Stimulated activated naive CD8-positive, alpha-beta T cell treated with anti-CD3 and anti-CD28 coated beads, Interleukin-15, Interleukin-2, amounts not matched to agents 100 U/mL and 50 U/mL, for 24 hours (primary cell): Measurements from ENCODE around the gene MOB3B.

Source experiments
- ATAC-seq: fragments of 150-1000 bp; cut with Tn5 transposase; one replicate; pipeline ENCODE4 v1.10.0; 2021
- DNase-seq: peaks from one replicate; pipeline ENCODE4 v3.0.0; 2021

MOB3B gene

GRCh38 chr9:27445057-27445595 lies 84.5 kb downstream of the MOB3B start:
- ATAC-seq (no peak), DNase-seq (no peak)

GRCh38 chr9:27442464-27442863 lies 87.2 kb downstream of the MOB3B start:
- ATAC-seq (no peak), DNase-seq (no peak)

GRCh38 chr9:27441741-27442070 lies 87.9 kb downstream of the MOB3B start:
- ATAC-seq (peak; percentile 79), DNase-seq (no peak)

- no peak for ATAC-seq
- no peak for DNase-seq
These were observed 88.5 kb downstream of the MOB3B start for GRCh38 chr9:27440888-27441740.

- no peak for ATAC-seq
These were observed 91.1 kb downstream of the MOB3B start for GRCh38 chr9:27438522-27438921.

GRCh38 chr9:27437652-27438373 lies 91.8 kb downstream of the MOB3B start:
- DNase-seq, result no peak
- ATAC-seq, result no peak

More at GRCh38 chr9:27438522-27438921, 91.1 kb downstream of the MOB3B start:
- DNase-seq, result no peak

- ATAC-seq (no peak), DNase-seq (no peak)
These were observed 93.4 kb downstream of the MOB3B start for GRCh38 chr9:27436234-27436633.

GRCh38 chr9:27433631-27434325 lies 95.8 kb downstream of the MOB3B start:
- no peak for ATAC-seq
- no peak for DNase-seq

GRCh38 chr9:27432308-27432707 lies 97.3 kb downstream of the MOB3B start:
- DNase-seq, result no peak

GRCh38 chr9:27431543-27432147 lies 98.0 kb downstream of the MOB3B start:
- DNase-seq (no peak), ATAC-seq (no peak)

More at GRCh38 chr9:27432308-27432707, 97.3 kb downstream of the MOB3B start:
- no peak for ATAC-seq

- DNase-seq (no peak), ATAC-seq (no peak)
These were observed 98.7 kb downstream of the MOB3B start for GRCh38 chr9:27430750-27431535.

GRCh38 chr9:27429917-27430316 lies 99.7 kb downstream of the MOB3B start:
- ATAC-seq (no peak), DNase-seq (no peak)

GRCh38 chr9:27429436-27429835 lies 100.2 kb downstream of the MOB3B start:
- no peak for ATAC-seq
- DNase-seq, result no peak

GRCh38 chr9:27428551-27428950 lies 101.1 kb downstream of the MOB3B start:
- no peak for DNase-seq
- no peak for ATAC-seq

- ATAC-seq (no peak), DNase-seq (no peak)
These were observed 102.4 kb downstream of the MOB3B start for GRCh38 chr9:27427272-27427643.

- DNase-seq, result no peak
These were observed 102.9 kb downstream of the MOB3B start for GRCh38 chr9:27426511-27427271.

GRCh38 chr9:27425827-27426510 lies 103.6 kb downstream of the MOB3B start:
- DNase-seq (no peak), ATAC-seq (no peak)

More at GRCh38 chr9:27426511-27427271, 102.9 kb downstream of the MOB3B start:
- ATAC-seq, result no peak

- DNase-seq (no peak), ATAC-seq (no peak)
These were observed 105.5 kb downstream of the MOB3B start for GRCh38 chr9:27423915-27424710.

GRCh38 chr9:27422279-27422834 lies 107.3 kb downstream of the MOB3B start:
- DNase-seq (no peak), ATAC-seq (no peak)
